Activated CD8-positive, alpha-beta memory T cell treated with anti-CD3 and anti-CD28 coated beads, Interleukin-2, amount 50 U/mL, for 1 hour (primary cell): ENCODE measurements around the gene SAMD13.

Experiments used
- DNase-seq: peaks from one replicate; pipeline ENCODE4 v3.0.0-alpha.2; 2020; ENCODE audit errors: extremely low read depth

The SAMD13 gene, protein sequence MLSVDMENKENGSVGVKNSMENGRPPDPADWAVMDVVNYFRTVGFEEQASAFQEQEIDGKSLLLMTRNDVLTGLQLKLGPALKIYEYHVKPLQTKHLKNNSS

GRCh38 chr1:84301004-84301784 is at the start of gene SAMD13:
Gene SAMD13, plus strand, starts transcription at chr1:84301708. Its CDS starts 1,527 bp downstream, at chr1:84303235.
- peak; percentile 21 for DNase-seq

GRCh38 chr1:84253036-84253435 is 48.5 kb upstream of the SAMD13 start:
- DNase-seq: no peak

DNA sequence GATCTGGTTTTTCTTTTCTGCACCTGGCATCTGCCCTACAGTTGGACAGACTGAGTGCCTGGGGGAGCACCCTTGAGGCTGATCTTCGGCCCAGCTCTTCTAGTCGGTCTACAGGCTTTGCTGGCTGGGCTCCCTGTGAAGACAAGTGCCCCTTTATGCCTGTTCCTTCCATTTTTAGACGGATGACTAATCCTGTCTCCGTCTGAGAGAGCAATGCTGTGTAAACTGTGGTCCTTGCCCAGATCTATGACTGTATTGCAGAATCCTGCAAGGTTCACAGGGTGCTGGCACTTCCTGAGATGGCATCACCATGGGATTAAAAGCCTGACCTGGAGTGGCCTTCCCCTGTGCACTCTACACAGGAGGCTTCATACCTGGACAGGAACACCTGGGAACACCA is 47.6 kb upstream of the SAMD13 start:
- no peak for DNase-seq

DNA sequence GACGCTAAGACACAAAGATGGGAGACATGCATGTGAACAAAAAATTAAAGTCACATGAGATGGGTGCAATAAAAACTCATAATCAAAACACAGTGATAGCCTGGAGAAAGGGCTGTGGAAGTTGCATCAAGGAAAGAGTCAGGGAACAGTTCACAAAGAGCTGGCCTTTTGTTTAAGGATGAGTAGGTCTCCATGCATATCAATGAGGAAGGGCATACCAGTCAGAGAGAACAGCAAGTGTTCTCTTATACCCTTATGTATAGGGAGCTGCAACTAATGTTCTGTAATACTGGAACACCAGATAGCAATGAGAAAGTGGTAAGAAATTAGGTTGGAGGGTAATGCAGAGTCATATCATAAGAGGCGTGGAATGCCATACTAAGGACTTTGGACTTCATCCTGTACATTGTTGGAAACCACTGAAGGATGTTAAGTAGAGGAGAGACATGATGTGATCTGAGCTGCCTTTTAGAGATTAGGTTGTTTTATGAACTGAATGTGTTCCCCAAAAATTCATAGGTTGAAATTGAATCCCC is 46.7 kb upstream of the SAMD13 start:
- DNase-seq: no peak

GRCh38 chr1:84255582-84255981 is 45.9 kb upstream of the SAMD13 start:
- DNase-seq: no peak

- no peak for DNase-seq
Measured at GRCh38 chr1:84257617-84258016, 43.9 kb upstream of the SAMD13 start.

DNA sequence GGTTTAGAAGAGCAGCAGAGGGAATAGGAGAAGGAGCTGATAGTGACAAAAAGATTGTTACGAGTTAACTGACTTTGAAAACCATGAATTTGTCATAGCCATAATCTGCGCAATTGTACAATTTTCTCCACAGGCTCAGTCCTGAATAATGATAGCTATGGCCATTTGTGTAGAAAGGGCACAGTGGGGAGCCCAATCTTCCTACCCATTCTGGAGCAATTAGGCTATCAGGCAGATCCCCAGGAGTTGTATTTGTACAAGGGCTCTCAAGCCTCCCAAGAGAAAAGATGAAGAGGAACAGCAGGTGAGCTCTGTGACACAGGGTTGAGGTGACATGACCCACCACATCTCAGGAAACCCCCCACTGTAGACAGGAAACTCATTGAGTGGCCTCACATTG is 42.1 kb upstream of the SAMD13 start:
- DNase-seq: no peak

GRCh38 chr1:84259989-84260388 is 41.5 kb upstream of the SAMD13 start:
- no peak for DNase-seq

DNA sequence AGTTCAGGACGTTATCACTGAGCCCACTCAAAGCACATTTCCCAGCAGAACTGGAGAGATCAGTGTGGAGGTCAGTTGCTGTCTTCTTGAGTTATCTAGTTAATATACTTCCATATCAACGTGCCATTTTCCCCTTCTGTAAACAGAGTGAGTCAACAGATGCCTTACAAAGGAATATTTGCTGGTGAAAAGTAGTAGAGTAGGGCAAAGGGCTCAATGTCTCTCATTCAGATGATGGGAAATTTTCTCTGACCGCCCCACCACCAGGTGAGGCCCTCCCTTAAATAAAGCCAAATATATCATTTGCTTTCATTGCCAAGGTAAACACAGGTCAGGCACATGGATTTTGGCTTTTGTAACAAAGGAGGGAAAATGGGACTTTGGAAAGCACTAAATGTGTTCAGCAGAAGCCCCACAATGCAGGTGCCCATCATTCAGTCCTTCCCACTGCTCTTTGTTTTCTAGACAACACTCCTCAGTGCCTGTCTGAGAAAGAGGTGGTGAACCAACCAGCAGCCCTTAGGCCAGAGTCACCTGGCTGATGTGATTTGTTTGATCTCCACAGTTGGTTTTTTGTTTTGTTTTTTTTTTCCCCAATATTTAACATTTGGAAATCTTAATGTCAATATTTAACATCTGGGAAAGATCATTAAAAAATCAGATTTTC is 40.5 kb upstream of the SAMD13 start:
- no peak for DNase-seq

GRCh38 chr1:84264961-84265360 is 36.5 kb upstream of the SAMD13 start:
- DNase-seq: no peak

DNA sequence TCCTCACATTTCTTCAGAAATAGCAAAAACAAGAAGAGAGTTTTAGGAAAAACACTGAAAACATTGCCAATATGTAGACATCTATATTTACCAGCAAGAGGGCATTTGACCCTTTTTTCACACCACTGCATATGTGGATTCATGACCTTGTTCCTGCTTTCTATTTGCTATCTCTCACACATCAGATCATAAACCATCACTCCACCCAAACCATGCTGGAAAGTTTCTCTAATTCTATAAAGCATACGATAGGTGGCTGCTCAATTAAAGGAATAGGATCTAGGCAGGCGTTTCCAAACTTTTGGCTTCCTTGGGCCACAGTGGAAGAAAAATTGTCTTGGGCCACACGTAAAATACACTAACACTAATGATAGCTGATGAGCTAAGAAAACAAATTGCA is 35.6 kb upstream of the SAMD13 start:
- no peak for DNase-seq

GRCh38 chr1:84266748-84267147 is 34.8 kb upstream of the SAMD13 start:
- DNase-seq: no peak

DNA sequence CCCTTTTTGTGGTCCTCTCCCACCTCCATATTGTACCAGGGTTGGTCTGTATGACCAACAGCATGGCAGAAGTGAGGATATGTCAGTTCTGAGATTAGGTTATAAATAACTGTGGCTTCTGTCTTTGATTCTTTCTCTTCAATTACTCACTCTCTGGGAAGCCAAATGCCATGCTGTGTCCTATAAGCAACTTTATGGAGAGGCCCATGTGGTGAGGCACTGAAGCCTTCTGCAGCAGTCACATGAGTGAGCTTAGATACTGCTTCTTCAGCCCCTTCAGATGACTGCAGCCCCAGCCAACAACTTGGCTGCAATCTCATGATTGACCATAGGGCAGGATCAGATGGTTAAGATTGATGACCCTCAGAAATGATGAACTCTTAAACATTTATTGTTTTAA is 34.0 kb upstream of the SAMD13 start:
- DNase-seq: no peak

GRCh38 chr1:84268346-84268745 is 33.2 kb upstream of the SAMD13 start:
- DNase-seq: no peak

DNA sequence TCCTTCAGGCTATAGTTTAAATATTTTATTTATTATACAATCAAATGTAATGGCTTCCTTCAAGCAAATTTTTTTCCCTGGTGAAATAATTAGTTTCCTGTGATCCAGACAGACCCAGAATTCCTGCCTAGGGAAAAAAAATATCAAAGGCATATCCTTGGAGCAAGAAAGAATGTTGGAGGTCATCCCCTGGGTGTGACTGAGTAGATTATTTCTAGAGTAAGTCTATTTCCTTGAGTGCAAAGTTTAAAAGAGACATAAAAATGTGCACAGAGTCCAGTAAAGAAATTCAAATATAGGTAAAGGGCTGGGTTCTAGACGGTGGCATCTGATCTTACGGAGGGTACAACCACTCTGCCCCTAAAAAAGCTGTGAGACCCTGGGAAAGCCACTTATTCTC is 32.2 kb upstream of the SAMD13 start:
- DNase-seq: no peak

DNA sequence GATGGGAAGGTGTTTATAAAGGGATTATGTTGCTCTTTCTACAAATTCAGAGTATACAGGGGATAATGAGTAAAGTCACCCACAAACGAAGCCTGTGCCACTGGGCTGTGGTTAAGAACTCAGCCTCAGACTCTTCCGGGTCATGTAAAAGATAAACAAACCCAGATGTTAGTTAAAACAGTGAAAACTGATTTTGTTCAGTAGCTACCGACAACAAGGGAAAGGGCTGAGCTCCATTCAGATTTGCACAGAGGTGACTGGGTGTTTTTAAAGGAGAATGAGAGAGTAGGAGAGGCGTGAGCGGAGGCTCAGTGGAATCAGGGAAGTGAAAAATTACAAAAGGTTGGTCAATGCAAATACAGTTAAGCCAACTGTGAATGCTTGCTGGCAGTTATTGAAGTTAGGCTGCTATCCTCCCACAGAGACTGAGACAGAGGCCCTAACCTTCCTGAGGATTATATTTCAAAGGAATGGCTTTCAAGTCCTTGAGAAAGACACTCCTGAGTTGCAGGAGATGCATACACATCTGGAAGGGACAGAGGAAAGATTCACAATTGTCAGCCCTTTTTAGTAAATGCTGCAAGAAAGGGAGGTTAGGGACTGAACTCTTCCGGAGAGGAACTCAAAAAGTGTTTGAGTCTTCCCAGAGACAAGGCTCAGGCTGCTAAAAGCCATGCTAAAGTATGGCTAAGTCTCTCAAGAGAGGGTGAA is 29.9 kb upstream of the SAMD13 start:
- DNase-seq: no peak

DNA sequence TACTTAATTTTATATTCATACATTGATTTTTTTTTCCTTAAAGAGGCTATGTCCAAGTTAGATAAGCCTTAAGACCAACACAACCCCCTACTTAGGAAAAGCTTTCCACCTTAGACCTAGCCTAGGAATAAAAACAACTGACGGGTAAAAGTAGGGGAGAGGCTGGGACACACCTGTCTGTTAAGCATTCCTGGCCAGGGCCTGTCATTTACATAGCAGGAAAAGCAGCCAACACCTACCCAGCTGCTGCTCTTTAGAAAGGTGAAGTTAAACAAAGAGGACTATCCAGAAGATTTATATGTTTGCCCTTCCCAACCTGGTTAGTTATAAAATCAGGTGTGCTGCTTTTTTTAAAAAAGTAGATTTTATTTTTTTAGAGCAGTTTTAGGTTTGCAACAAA is 29.1 kb upstream of the SAMD13 start:
- DNase-seq: no peak

DNA sequence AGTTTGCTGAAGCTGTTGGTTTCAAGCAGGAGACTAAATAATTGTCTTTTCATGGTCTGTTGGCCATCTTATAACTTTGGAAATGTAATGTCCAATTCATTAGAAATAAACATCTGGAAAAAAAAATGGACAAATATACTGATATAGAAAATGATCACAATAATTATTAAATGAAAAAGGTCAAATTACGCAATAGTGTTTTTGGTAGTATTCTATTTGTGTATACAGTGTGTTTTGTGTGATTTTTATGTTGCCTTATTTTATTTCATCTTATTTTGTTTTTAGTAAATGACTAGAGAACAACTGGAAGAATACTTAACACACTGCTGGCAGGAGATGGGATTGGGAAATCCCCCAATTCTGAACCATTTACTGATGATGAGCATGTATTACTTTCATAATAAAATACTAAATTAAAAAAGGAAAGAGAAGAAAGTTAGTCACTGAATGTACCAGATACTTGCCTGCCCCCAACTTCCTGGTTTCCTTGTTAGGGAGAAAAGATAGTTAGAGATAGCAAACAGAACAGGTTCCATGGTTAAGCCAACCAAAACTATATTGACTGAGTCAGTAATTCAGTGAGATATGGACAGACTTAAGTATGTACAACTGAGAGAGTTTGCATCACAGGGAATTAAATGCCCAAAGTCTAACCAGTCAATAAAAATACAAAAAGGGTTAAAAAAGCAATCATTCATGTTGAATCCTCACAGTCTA is 24.0 kb upstream of the SAMD13 start:
- DNase-seq: no peak

DNA sequence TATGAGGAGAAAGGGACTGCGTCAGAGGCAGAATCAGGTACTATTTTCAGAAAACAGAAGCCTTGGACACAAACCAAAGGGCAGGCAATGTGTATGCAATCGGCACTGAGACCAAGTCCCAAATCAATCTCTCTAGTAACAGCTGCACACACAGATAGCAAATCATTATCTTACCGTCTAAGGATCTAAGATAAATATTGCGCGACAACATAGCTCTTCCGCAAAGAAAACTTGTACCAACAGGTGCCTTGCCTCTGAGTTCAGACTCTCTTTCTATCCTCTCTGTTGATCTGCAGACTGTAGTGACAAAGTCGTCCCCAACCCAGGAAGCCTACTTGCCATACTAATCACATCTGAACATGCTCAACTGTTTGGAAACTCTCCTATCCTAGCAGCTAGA is 22.6 kb upstream of the SAMD13 start:
- no peak for DNase-seq

DNA sequence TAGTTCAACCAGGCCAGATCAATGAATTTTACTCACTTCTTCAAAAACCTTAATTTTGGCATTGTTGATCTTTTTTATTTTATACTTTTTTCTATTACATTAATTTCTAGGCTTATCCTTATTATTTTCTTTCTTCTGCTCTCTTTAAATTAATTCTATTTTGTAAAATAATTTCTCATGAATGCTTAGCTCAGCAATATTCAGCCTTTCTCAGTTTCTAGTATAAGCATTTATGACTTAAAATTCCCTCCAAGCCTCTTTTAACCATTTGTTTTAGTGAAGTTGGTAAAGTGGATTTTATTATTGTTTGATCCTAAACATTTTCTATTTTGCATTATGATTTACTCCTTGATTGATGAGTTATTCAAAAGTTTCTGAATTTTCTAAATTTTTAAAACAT is 20.6 kb upstream of the SAMD13 start:
- DNase-seq: no peak

GRCh38 chr1:84282780-84283333 is 18.7 kb upstream of the SAMD13 start:
- no peak for DNase-seq
